ENCODE data around the gene CRYBA2.

DNA sequence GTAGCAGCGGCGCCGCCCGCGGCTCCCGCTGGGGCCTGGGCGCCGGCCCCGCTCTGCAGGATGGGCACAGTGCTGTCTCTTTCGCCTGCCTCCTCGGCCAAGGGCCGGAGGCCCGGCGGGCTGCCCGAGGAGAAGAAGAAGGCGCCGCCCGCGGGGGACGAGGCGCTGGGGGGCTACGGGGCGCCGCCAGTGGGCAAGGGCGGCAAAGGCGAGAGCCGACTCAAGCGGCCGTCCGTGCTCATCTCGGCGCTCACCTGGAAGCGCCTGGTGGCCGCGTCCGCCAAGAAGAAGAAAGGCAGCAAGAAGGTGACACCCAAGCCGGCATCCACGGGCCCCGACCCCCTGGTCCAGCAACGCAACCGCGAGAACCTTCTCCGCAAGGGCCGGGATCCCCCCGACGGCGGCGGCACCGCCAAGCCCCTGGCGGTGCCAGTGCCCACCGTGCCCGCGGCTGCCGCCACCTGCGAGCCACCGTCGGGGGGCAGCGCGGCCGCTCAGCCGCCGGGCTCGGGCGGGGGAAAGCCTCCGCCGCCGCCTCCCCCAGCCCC, 33.4 kb downstream of the CRYBA2 start:
- TF ChIP-seq, protein P1, sequence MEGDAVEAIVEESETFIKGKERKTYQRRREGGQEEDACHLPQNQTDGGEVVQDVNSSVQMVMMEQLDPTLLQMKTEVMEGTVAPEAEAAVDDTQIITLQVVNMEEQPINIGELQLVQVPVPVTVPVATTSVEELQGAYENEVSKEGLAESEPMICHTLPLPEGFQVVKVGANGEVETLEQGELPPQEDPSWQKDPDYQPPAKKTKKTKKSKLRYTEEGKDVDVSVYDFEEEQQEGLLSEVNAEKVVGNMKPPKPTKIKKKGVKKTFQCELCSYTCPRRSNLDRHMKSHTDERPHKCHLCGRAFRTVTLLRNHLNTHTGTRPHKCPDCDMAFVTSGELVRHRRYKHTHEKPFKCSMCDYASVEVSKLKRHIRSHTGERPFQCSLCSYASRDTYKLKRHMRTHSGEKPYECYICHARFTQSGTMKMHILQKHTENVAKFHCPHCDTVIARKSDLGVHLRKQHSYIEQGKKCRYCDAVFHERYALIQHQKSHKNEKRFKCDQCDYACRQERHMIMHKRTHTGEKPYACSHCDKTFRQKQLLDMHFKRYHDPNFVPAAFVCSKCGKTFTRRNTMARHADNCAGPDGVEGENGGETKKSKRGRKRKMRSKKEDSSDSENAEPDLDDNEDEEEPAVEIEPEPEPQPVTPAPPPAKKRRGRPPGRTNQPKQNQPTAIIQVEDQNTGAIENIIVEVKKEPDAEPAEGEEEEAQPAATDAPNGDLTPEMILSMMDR (IDR thresholded peaks at IDR 0.05 in 2 of 3, conservative IDR thresholded peaks at IDR 0.05 in 1 of 3; ENCODE audit: insufficient read depth in 2 of 3, low read depth in 1 of 3, low read length in 3 of 3), result no peak
- TF ChIP-seq ZBTB43 (CRISPR knock-in tag; IDR thresholded peaks at IDR 0.05) (no peak), POLR3A (IDR thresholded peaks at IDR 0.05; ENCODE audit: borderline replicate concordance, extremely low read depth, insufficient read depth, insufficient read length) (no peak)

Measured in K562 (cell line).